PFSK-1 (cell line): ENCODE measurements around the gene SIL1.

Source experiments
- FOXP2 ChIP-seq: optimal IDR thresholded peaks from 2 replicates; pipeline ENCODE3; 2011; ENCODE audit warnings: borderline replicate concordance, control low read depth, inconsistent platforms; ENCODE audit not compliant: insufficient read depth; ENCODE audit errors: extremely low read length, extremely low read depth
- POLR2AphosphoS5 ChIP-seq: IDR thresholded peaks from 2 replicates; pipeline ENCODE4 v1.6.1; 2012; ENCODE audit warnings: low read depth, mild to moderate bottlenecking, control low read depth, low read length, moderate library complexity
- SIN3A ChIP-seq: IDR thresholded peaks from 2 replicates; pipeline ENCODE4 v1.6.1; 2012; ENCODE audit warnings: mild to moderate bottlenecking, low read length, moderate library complexity, borderline replicate concordance; ENCODE audit not compliant: insufficient read depth
- TAF1 ChIP-seq: IDR thresholded peaks from 2 replicates; pipeline ENCODE4 v1.6.1; 2012; ENCODE audit warnings: low read length, control low read depth, borderline replicate concordance; ENCODE audit not compliant: insufficient read depth
- TF ChIP-seq, protein P1 (sequence below), 2 experiments: IDR thresholded peaks; 2 replicates each; pipeline versions ENCODE4 v1.6.1 to v1.8.0; 2011 to 2012; ENCODE audit warnings: low read depth in 2 of 2, low read length in 2 of 2, control low read depth in 1 of 2, inconsistent platforms in 1 of 2, mild to moderate bottlenecking in 1 of 2, moderate library complexity in 1 of 2; ENCODE audit not compliant: insufficient read depth in 1 of 2

SIL1 gene

GRCh38 chr5:139241139-139241538 is 43.0 kb upstream of the SIL1 start:
- TF ChIP-seq POLR2AphosphoS5 (no peak), TAF1 (no peak), SIN3A (no peak), FOXP2 (no peak)
- TF ChIP-seq, protein P1, sequence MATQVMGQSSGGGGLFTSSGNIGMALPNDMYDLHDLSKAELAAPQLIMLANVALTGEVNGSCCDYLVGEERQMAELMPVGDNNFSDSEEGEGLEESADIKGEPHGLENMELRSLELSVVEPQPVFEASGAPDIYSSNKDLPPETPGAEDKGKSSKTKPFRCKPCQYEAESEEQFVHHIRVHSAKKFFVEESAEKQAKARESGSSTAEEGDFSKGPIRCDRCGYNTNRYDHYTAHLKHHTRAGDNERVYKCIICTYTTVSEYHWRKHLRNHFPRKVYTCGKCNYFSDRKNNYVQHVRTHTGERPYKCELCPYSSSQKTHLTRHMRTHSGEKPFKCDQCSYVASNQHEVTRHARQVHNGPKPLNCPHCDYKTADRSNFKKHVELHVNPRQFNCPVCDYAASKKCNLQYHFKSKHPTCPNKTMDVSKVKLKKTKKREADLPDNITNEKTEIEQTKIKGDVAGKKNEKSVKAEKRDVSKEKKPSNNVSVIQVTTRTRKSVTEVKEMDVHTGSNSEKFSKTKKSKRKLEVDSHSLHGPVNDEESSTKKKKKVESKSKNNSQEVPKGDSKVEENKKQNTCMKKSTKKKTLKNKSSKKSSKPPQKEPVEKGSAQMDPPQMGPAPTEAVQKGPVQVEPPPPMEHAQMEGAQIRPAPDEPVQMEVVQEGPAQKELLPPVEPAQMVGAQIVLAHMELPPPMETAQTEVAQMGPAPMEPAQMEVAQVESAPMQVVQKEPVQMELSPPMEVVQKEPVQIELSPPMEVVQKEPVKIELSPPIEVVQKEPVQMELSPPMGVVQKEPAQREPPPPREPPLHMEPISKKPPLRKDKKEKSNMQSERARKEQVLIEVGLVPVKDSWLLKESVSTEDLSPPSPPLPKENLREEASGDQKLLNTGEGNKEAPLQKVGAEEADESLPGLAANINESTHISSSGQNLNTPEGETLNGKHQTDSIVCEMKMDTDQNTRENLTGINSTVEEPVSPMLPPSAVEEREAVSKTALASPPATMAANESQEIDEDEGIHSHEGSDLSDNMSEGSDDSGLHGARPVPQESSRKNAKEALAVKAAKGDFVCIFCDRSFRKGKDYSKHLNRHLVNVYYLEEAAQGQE (IDR thresholded peaks at IDR 0.05; ENCODE audit: insufficient read depth in 1 of 2, low read depth in 2 of 2, low read length in 2 of 2) = no peak

DNA sequence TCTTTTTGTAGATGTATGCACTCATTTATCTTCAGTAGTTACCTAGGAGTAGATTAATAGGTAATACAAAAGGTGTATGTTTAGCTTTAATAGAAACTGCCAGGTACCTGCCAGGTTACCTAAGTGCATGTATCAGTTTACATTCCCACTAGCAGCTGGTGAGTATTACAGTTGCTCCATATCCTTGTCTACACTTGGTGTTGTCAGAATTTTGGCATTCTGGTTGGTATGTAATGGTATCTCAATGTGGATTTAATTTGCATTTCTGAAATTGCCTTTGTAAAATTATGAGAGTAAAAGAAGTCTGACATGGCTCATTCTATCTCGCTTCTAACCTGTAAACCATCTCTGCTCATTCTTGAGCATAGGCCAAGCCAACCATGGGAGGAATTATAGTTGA is 38.3 kb upstream of the SIL1 start:
- TF ChIP-seq TAF1 (no peak), SIN3A (no peak), FOXP2 (no peak), POLR2AphosphoS5 (no peak)
- TF ChIP-seq, protein P1 (IDR thresholded peaks at IDR 0.05; ENCODE audit: insufficient read depth in 1 of 2, low read depth in 2 of 2, low read length in 2 of 2) = no peak

DNA sequence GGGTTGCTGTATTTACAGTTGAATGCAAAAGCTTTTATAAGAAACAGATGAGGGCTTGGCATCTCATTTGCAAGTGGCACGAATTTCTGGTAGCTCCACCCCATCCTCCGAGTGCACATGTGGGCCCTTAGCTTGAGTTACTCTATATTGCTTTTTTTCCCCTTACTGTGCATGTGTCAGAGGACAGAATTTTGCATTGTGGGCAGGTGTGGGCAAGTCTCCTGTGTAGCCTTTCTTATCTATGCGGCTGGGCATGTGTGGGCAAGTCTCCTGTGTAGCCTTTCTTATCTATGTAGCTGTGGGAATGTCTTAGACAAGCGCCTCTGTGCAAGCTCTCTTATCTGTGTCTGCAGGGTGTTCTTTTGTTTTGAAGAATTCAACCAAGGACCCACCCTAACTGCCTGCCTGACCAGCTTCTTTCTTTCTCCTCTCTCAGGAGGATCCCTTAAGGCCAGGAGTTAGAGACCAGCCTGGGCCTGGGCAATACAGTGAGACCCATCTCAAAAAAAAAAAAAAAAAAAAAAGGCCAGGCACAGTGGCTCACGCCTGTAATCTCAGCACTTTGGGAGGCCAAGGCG is 34.1 kb upstream of the SIL1 start:
- TF ChIP-seq POLR2AphosphoS5 (no peak), FOXP2 (no peak), SIN3A (no peak), TAF1 (no peak)
- TF ChIP-seq, protein P1 (IDR thresholded peaks at IDR 0.05; ENCODE audit: insufficient read depth in 1 of 2, low read depth in 2 of 2, low read length in 2 of 2) = no peak

- TF ChIP-seq SIN3A (no peak), FOXP2 (no peak), POLR2AphosphoS5 (no peak), TAF1 (no peak)
- TF ChIP-seq, protein P1 (IDR thresholded peaks at IDR 0.05; ENCODE audit: insufficient read depth in 1 of 2, low read depth in 2 of 2, low read length in 2 of 2) = no peak
Observed at GRCh38 chr5:139228201-139228803, 30.1 kb upstream of the SIL1 start.
